ENCODE measurements around the gene OR6B2.

The OR6B2 gene

GRCh38 chr2:240037358-240037757 lies 7.1 kb upstream of the OR6B2 start:
- no peak for DNase-seq

GRCh38 chr2:240033330-240033678 lies 3.1 kb upstream of the OR6B2 start:
- no peak for DNase-seq

- no peak for DNase-seq
These were observed 2.4 kb upstream of the OR6B2 start for GRCh38 chr2:240032406-240033329.

- DNase-seq, result no peak
These were observed 5.5 kb downstream of the OR6B2 start for GRCh38 chr2:240024766-240025165.

- no peak for DNase-seq
These were observed 6.4 kb downstream of the OR6B2 start for GRCh38 chr2:240023792-240024191.

- DNase-seq, result peak; percentile 60
These were observed 8.6 kb downstream of the OR6B2 start for GRCh38 chr2:240021488-240022104.

GRCh38 chr2:240018071-240018750 lies 12.0 kb downstream of the OR6B2 start:
- DNase-seq, result no peak

GRCh38 chr2:240014327-240014726 lies 15.9 kb downstream of the OR6B2 start:
- no peak for DNase-seq

- no peak for DNase-seq
These were observed 16.9 kb downstream of the OR6B2 start for GRCh38 chr2:240013343-240013742.

- DNase-seq, result no peak
These were observed 27.2 kb downstream of the OR6B2 start for GRCh38 chr2:240002983-240003382.

- no peak for DNase-seq
These were observed 29.6 kb downstream of the OR6B2 start for GRCh38 chr2:240000671-240001070.

GRCh38 chr2:239997686-239998409 lies 32.4 kb downstream of the OR6B2 start:
- DNase-seq, result no peak

GRCh38 chr2:239994086-239994485 lies 36.1 kb downstream of the OR6B2 start:
- no peak for DNase-seq

GRCh38 chr2:239993291-239993690 lies 36.9 kb downstream of the OR6B2 start:
- DNase-seq, result no peak

- no peak for DNase-seq
These were observed 38.4 kb downstream of the OR6B2 start for GRCh38 chr2:239991689-239992314.

- no peak for DNase-seq
These were observed 39.3 kb downstream of the OR6B2 start for GRCh38 chr2:239990966-239991365.

- DNase-seq, result no peak
These were observed 44.9 kb downstream of the OR6B2 start for GRCh38 chr2:239985356-239985755.

GRCh38 chr2:239984421-239985194 lies 45.6 kb downstream of the OR6B2 start:
- no peak for DNase-seq

- DNase-seq, result no peak
These were observed 47.0 kb downstream of the OR6B2 start for GRCh38 chr2:239983004-239983778.
